GM18505 (cell line): Measurements from ENCODE around the gene EIF2S1.
"Not testable (repeated sequence)": the region's sequence is repeated elsewhere in the genome, so short reads cannot be mapped to it uniquely, and the experiment has no call there.

Experiments
- ATAC-seq: cut with Tn5 transposase; IDR thresholded peaks from one replicate; pipeline ENCODE4 v1.9.1; 2021; ENCODE audit not compliant: unreplicated experiment
- POLR2A ChIP-seq: IDR thresholded peaks from 4 replicates; pipeline ENCODE4 v1.6.1; 2011; ENCODE audit warnings: borderline replicate concordance; ENCODE audit not compliant: insufficient read depth, insufficient read length; ENCODE audit errors: extremely low read depth

The EIF2S1 gene

GRCh38 chr14:67359775-67360469, at the start of gene EIF2S1, which contains the start of gene ATP6V1D:
Gene EIF2S1 (plus strand): TSS chr14:67360328. CDS start chr14:67364768, 4,440 bp downstream.
Gene ATP6V1D (minus strand): TSS chr14:67359804. CDS start chr14:67359698, 106 bp downstream.
- peak; percentile 88 for ATAC-seq
- TF ChIP-seq POLR2A = peak; percentile 94

DNA sequence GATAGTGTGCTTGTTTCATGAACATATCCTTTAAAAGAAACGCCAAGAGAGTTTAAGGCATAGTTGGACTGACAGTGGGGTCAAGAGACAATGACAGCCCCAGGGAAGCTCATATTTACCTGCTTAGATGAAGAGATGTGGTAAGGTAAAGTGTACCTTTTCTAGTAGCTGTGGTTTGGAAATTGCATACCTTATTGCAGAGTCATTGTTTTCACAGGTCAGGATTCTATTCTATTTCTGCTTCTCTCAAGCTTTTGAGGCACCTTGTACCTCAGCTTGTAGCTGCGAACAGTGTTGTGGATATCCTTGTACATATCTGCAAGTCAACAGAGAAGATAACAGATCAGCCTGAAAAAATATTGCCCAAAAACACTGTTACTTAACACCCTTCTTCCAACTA, 48.3 kb upstream of the EIF2S1 start:
- no peak for TF ChIP-seq POLR2A
- no peak for ATAC-seq

DNA sequence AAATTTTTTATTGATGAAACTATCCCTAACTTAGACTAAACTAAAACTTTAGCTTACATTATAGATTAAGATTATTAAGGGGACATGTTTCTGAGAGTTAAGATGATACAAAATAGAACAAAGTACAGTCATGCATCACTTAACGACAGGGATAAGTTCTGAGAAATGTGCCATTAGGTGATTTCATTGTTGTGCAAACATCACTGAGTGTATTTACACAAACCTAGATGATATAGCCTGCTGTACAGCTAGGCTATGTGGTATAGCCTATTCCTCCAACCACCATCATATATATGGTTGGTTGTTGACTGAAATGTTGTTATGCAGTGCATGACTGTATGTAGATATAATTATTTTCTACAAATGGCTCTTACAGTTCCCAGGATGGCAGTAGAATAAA, 47.0 kb upstream of the EIF2S1 start:
- no peak for ATAC-seq
- no peak for TF ChIP-seq POLR2A

- ATAC-seq = no peak
- TF ChIP-seq POLR2A = no peak
Observed at GRCh38 chr14:67317822-67318221, 42.3 kb upstream of the EIF2S1 start.

DNA sequence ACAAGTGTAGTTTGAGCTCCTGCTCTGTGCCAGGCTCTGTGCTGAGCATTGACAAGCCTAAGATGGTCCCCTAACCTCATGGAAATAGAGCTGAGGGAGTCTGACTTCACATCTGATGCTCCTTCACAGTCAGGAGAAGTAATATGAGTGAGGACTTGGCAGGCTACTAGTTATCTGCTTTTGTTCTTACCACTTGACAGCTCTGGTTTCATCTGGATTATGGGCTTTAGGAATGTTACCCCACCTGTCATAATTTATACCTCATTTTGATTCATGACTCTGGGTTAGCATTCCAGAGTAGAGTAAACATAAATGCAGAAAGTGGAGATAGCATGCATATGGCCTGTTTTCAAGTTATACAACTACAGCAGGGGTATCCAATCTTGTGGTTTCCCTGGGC, 41.0 kb upstream of the EIF2S1 start:
- no peak for ATAC-seq
- TF ChIP-seq POLR2A = no peak

DNA sequence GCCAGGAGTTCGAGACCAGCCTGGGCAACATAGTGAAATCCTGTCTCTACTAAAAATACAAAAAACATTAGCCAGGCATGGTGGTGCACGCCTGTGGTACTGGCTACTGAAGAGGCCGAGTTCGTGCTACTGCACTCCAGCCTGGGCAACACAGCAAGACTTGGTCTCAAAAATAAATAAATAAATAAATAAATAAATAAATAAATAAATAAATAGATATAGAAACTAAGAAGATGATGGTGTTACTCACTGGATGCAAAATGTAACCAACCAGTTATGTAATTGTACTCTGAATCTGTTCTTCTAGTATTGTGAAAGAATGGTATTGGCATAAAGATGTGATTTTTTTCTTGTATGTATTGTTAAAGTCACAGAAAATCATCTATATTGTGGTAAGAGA, 30.5 kb upstream of the EIF2S1 start:
- not testable (repeated sequence) for ATAC-seq

DNA sequence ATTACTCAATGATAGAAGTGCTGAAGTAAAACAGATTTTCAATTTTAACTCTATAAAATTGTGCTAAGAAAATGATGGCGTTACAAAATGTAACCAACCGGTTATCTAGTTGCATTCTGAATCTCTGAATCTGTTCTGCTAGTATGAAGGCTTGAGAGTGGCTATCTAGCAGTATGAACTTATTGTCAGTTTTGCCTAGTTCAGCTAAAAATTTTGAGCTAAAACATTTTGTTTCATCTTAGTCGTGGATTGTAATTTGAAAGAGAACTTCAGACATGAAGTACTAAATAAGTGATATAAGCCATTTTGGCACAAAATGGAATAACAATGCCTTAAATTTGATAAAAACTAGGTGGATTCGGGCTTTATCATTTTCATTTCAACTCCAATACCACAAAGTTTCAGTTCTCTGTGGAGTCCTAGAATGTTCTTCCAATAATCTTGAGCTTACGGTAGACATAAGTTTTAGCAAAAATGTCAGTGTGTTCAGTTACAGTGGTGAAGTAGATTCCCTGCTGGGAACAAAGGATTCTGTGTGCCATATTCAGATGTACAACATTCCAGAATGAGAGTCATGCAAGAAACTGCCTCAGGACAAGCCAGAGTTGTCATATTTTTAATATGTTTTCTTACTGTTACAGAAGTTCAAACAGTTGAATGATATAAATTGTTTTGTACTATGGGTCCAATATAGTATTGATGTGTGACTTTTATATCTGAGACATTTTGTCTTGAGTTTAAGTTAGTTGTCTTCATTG, 28.6 kb upstream of the EIF2S1 start:
- TF ChIP-seq POLR2A = no peak
- no peak for ATAC-seq

GRCh38 chr14:67332468-67332867, 27.7 kb upstream of the EIF2S1 start:
- TF ChIP-seq POLR2A = no peak
- no peak for ATAC-seq

DNA sequence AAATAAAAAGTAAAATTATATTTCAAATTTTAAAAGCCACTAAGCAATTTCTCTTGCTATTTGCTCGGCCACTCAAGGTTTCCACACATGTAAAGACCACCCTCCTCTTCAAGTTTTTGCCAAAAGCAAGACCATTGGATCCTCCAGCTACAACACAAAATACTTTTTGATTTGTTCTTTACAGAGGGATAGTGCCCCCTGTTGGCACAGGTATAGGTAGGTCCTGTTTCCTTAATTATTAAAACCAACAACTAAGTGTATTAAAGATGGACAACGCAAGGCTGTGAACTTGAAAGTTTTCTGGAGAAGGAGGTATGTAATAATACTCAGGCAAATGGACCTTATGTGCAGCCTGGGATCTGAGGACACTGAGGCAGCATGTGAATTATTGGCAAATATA, 24.3 kb upstream of the EIF2S1 start:
- no peak for ATAC-seq
- no peak for TF ChIP-seq POLR2A

- ATAC-seq = not testable (repeated sequence)
Observed at GRCh38 chr14:67341231-67341630, 18.9 kb upstream of the EIF2S1 start.

DNA sequence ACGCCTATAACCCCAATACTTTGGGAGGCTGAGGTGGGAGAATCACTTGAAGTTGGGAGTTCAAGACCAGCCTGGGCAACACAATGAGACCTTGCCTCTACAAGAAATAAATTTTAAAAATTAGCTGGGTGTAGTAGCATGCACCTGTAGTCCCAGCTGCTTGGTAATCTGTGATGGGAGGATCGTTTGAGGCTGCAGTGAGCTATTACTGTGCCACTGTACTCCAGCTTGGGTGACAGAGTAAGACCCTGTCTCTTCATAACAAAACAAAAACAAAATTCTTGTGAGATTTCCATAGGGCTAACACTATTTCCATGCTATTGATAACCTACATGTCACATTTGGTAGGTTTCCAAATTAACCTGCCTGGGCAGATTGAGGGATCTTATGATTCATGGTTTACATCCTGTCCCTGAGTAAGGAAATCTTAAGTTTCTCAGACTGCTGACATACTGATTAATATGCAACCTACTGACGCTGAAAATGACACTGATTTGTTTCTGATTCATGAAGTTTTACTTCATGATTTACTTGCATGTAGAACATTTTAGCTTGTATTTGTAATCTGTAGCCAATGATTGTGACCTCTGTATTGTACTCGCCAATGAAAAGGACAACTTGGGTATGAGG, 16.4 kb upstream of the EIF2S1 start:
- ATAC-seq = no peak
- TF ChIP-seq POLR2A = no peak

DNA sequence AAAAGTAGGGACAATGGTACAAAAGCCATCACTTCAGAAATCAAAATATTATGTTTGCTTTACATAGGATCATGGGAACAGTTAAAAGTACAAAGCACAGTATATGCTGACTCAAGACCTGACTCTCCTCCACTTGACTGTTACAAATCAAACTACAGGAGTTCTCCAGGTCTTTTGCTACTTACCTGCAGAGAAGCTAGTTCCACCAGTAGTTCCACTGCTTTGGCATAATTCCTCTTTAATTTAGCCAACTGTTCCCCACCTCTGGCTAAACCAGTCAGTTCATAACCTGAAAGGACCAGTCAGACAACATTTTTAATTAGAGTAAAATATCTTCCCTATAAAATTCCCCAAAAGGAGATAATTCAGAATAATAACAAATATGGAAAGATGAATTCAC, 14.5 kb upstream of the EIF2S1 start:
- no peak for ATAC-seq
- no peak for TF ChIP-seq POLR2A

- TF ChIP-seq POLR2A = no peak
- no peak for ATAC-seq
Observed at GRCh38 chr14:67352055-67352454, 8.1 kb upstream of the EIF2S1 start.
